Esophagus muscularis mucosa (tissue), 4 donors: ENCODE results near the gene AZGP1.

Experiments used
- CTCF ChIP-seq, 3 experiments: fragments of 200-600 bp in 2 of 3; fragments of 450-650 bp in 1 of 3; sonication (generic) in 2 of 3; IDR thresholded peaks; one replicate each; pipeline ENCODE4 v1.5.1; 2017 to 2019; ENCODE audit warnings: antibody characterized with exemption in 3 of 3, mild to moderate bottlenecking in 2 of 3, moderate library complexity in 1 of 3
- EP300 ChIP-seq: sonication (generic); formaldehyde crosslinking; IDR thresholded peaks from one replicate; pipeline ENCODE4 v1.6.1; 2017; ENCODE audit warnings: antibody characterized with exemption
- POLR2A ChIP-seq: fragments of 450-650 bp; IDR thresholded peaks from one replicate; pipeline ENCODE4 v1.6.1; 2017; ENCODE audit warnings: antibody characterized with exemption, moderate library complexity, mild to moderate bottlenecking, low read depth
- POLR2AphosphoS5 ChIP-seq, 2 donors: sonication (generic); formaldehyde crosslinking; IDR thresholded peaks; one replicate each; pipeline ENCODE4 v1.6.1; 2017; ENCODE audit warnings: antibody characterized with exemption in 2 of 2

- TF ChIP-seq POLR2AphosphoS5 (IDR thresholded peaks at IDR 0.05) (no peak), CTCF (IDR thresholded peaks at IDR 0.05) (no peak), POLR2A (no peak), EP300 (no peak)
Measured at GRCh38 chr7:99992330-99993038, 16.7 kb upstream of the AZGP1 start.
